Measurements from ENCODE around the gene IDS.
"Not testable (repeated sequence)": the region's sequence is repeated elsewhere in the genome, so short reads cannot be mapped to it uniquely, and the experiment has no call there.

The IDS gene

DNA sequence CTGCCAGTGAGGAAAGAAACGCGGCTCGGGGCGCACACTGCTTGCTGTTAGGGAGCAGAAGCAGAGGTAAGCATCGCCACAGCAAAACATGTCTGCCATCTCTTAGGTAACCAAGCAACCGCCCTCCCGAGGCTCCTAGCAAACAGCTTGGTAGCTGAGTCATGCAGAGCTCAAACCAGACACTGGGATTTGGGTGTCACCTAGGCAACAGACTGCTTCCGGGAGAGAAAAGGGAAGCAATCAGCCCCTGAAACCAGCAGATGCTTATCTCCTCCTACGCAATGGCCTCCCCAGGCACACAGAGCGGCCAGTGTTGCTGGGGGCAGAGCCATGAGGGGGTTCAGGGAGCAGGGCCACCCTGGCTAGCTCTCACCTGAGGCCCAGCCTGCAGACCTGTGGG, 1.7 kb downstream of the IDS start:
- DNase-seq (ENCODE audit: extremely low spot score, insufficient read length, low read depth): not testable (repeated sequence)
- peak; percentile 100 for FAIRE-seq

DNA sequence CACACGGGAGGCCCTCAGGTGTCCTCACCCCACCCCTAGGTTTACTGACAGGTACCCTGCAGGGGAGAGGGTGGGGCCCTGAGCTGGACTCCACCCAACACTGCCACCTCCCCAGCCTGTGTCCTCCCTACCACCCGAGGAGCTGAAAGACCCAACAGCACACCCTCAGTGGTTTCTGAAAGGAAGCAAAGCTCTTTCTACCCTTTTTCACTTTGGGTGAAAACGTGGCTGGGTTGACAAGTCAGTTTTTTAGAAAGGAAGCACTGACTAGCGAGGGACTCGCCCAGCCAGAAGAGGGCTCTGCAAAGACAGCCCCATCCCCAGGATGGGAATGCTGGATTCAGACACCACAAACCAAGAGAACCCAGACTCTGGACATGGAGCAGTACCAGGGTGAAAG, 2.2 kb downstream of the IDS start:
- not testable (repeated sequence) for FAIRE-seq

DNA sequence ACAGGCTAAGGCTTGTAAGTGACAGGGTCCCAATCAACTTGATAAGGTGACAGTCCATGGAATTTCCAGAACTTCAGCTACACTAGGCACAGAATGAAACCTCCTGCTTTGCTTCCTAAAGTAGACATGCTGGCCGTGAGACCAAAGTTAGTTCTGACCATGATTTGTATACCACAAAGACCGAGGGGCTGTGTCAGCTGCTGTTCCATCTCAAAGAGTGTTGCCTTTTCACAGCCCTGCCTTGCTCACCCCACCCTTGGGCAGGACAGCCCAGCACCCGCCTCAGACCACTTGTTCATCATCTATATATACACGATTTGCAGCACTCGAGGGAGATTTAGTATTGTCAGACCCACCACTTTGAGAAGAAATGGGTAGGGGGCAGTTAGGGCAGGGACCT, 5.3 kb downstream of the IDS start:
- FAIRE-seq: no peak

More for the DNA sequence above, 2.2 kb downstream of the IDS start:
- DNase-seq (ENCODE audit: extremely low spot score, insufficient read length, low read depth): not testable (repeated sequence)

DNA sequence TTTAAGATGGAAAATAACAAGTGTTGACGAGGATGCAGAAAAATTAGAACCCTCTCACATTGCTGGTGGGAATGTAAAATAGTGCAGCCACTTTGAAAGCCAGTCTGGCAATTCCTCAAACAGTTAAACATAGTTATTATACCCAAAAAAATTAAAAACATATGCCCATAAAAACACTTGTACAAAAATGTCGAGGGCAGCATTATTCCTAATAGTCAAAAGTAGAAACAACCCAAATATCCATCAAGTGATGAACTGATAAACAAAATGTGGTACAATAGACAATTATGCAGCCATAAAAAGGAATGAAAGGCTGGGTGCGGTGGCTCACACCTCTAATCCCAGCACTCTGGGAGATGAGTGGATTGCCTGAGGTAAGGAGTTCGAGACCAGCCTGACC, 6.3 kb downstream of the IDS start:
- DNase-seq (ENCODE audit: extremely low spot score, insufficient read length, low read depth) (no peak), FAIRE-seq (peak; percentile 21)

More for the DNA sequence above, 5.3 kb downstream of the IDS start:
- no peak for DNase-seq (ENCODE audit: extremely low spot score, insufficient read length, low read depth)

DNA sequence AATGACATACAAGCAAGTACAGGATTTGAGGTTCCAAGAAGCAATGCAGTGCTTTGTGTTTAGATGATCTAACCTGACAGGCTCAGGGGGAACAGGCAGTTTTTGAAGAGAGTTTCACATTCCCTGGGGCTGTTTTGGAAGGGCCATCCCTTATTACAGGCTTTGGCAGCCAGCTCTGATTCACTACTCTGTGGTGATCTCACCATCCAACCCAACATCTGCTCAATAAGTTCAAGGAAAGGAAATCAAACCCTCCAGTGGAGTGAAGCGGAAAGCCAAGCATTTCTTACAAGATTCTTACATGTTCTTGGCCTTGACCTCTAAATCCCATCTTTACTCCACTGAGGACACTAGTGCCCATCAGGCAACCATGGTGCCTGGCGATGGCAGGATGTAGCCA, 7.5 kb downstream of the IDS start:
- FAIRE-seq: no peak
- DNase-seq (ENCODE audit: extremely low spot score, insufficient read length, low read depth): no peak

DNA sequence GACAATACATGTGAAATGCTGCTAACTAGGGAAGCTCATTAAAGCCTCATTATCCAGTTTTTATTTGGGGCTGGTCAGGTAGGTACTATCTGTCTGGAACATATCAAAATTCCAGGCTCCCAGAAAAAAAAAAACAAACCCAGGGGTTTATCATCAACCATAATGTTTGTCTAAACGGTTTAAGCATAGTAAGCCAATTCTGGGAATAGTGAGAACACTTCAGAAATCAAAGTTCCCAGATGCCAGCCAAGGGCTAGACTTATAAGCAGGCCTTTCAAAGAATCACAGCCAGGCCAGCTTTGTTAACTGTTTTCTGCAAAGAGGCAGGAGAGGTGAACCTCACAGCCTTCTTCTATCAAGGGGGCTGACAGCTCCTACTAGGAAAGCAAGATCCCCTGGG, 8.1 kb downstream of the IDS start:
- no peak for FAIRE-seq

DNA sequence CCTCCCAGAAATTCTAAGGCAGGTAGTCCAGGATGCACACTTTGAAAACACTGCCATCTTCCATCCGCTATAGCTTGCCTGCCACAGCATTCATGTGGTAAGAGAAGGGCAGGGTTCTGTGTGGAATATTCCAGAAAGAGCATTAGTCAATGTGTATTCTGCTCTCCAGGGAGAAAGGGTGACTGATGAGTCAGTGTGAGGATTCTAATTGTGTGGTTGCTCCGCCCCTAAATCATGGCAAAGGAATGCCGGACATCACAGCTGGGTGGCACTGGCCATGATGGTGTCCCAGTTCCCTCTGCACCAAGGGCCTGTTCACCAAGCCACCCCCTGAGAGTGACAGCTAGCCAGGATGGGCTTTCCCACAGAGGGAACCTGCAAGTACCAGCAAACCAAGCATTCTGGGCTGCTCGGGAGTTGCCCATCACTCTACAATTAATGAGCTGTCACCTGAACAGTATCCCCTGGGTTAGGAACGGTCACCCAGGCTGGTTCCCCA, 9.5 kb downstream of the IDS start:
- DNase-seq (ENCODE audit: extremely low spot score, insufficient read length, low read depth) (no peak), FAIRE-seq (no peak)

More for the DNA sequence above, 8.1 kb downstream of the IDS start:
- no peak for DNase-seq (ENCODE audit: extremely low spot score, insufficient read length, low read depth)

DNA sequence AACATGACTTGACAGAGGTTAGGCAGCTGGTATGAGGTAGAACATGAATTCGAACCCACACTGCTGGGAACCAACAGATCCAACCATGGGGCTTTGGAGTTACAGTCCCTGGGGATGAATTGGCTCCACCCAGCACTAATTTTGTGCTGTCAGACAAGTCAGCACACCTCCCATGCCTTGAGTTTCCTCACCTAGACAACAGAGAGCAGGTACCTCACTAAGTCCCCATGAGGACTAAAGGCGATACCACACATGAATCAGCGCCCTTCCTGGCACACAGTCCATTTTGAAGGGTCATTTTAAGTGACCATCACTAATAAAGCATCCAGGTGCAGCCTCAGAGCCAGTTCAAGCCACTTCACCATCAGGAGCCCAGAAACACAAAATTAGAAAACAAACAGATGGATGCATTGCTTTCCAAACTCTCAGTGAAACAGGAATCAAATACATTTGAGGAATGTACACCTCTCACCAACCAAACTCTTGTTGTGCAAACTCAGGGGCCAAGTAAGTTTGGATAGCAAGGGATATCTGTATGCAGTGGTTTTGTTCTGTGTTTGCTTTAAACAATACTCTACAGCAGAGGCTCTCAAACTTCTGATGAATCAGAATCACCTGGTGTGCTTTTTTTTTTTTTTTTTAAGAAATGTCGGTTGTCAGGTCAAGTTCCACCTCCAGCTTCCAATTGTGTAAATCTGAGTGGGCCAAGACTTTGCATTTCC, 10.1 kb downstream of the IDS start:
- FAIRE-seq (no peak), DNase-seq (ENCODE audit: extremely low spot score, insufficient read length, low read depth) (no peak)

DNA sequence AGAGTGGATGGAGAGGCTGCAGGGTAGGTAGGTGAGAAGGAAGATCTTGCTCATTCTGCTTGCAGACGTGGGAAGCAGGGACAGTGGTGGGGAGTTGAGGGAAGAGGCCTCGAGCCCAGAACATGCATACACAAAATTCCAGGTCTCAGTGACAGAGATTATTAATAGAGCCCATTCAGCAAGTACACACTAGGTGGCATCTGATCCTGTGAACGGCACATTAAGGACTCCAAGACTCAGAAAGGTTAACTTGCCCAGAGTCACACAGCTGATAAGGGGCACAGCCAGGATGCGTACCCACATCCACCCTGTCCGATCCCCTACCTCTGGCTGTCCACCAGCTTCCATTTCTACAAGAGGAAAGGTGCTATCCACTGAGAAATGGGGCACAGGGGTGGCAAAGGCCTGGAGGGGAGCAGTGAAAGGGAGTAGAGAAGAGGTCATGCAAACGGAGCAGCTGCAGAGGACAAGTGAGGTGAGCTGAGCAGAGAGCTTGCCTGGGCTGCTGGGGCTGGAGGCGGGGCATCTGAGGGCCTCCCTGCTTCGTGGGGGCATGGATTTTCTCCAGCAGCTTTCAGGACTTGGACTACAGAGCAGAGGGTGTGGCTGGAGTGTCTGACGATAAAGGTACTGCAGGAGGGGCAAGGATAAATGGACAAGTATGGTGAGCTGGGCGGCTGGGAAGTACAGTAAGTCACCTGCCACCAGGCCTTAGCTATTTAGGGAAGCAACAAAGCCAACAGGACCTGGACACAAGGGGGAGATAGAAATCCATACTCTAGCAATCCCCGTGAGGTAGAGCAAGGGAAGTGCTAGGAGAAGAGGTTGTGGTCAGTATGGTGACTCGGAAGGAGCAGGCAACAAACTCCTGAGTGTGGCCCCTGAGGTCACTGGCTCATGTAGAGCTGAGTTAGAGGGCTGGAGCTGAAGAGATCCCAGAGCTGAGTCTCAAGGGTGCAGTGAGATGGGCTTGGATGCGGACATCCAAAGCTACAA, 11.2 kb downstream of the IDS start:
- FAIRE-seq (no peak), DNase-seq (ENCODE audit: extremely low spot score, insufficient read length, low read depth) (no peak)

DNA sequence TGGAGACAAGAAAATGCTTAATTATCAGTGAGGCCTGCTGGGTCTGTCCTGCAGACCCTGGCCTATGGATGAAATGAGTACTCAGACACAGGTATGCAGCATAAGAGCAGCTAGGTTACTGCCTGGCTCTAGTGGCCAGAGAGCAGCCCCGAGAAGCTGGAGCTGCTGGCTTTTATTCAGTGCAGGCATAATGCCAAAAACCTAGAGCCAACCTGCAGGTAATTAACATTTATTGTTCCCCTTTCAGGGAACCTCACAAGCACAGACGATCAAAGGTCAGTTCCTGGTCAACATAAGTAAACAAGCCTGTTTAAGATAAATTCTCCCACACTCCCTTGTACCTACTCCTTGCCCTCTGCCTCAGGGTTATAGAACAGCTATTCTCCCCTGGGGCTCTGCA, 13.3 kb downstream of the IDS start:
- FAIRE-seq: no peak

DNA sequence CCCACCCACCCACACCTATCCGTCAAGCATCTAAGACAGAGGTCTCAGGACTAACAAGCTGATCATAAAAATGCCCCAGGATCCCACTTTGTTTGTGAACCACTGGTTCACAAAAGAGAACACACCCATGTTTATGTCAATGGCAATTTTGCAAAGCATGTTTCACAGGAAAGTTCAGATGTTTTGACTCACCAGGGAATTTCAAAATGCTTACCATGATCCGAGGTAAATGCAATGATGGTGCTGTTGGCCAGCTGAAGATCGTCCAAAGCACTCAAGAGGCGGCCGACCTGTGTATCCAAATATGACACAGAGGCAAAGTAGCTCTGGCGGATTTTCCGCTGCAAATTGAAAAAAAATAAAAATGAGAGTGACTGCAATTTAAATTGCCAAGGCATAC, 15.0 kb downstream of the IDS start:
- DNase-seq (ENCODE audit: extremely low spot score, insufficient read length, low read depth): no peak
- FAIRE-seq: no peak

More for the DNA sequence above, 13.3 kb downstream of the IDS start:
- DNase-seq (ENCODE audit: extremely low spot score, insufficient read length, low read depth): no peak

DNA sequence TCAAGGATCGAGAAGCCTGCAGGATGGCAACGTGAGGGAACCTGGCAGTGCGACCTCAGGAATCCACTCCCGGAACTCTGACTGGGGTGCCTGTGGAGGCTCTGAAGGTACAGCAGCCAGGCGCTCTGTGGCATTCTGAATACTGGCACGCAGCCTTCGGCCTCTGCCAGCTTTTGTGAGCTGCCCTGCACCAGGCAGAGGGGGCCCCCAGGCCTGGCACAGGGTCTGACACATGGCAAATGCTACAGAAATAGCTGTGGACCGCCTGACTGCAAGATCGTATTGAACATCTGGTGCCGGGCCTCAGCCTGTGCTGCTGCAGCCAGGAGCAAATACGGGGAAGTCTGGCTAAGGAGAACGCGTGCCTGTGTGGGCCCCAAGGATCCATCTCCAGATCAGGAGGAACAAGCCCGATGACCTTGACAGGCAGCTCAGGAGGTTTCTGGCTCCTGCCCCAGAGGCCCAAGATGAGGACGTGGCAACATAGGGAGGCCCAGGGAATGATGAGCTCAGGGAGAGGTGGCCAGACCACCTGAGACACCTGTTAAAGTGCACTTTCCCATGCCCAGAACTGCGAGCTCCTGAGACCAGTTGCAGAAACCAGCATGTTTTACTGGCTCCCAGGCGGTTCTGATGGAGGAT, 16.6 kb downstream of the IDS start:
- not testable (repeated sequence) for FAIRE-seq

DNA sequence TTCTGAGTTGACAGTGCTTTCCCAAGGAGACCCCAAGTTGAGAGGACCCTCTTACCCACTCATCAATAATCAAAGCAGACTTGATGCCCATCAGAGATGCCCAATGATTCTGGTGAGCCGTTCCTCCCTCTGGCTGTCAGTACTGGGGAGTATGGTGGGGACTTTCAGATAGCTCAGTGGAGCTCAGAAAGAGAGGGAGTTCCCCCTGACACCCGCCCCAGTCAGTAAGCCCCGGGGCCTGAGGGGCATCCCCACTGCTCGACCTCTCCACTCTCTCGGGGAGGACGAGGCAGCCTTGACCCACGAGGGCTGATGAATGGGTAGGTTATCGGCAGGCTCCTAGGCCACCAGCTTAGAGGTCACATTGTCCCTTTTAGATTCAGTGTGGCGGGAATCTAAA, 17.1 kb downstream of the IDS start:
- DNase-seq (ENCODE audit: extremely low spot score, insufficient read length, low read depth): not testable (repeated sequence)
- FAIRE-seq: peak; percentile 56

More for the DNA sequence above, 16.6 kb downstream of the IDS start:
- DNase-seq (ENCODE audit: extremely low spot score, insufficient read length, low read depth): not testable (repeated sequence)

DNA sequence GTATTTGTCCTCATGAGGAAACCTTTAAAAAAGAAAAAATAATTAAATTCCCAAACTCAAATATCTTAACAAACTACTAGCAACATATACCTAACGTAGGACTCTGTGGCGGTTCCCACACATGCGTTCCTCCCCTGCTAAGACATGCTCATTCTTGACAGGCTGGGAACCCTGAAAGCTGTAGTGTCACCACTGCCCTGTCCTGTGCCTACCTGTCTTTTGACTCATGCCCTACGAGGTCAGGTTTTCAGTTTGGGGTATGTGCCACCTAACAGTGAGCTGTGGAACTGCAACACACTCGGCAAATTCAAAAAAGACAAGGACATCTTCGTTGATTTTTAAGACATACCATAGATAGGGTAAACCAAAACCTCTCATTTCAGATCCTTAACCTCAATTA, 17.8 kb downstream of the IDS start:
- DNase-seq (ENCODE audit: extremely low spot score, insufficient read length, low read depth) (no peak), FAIRE-seq (no peak)

DNA sequence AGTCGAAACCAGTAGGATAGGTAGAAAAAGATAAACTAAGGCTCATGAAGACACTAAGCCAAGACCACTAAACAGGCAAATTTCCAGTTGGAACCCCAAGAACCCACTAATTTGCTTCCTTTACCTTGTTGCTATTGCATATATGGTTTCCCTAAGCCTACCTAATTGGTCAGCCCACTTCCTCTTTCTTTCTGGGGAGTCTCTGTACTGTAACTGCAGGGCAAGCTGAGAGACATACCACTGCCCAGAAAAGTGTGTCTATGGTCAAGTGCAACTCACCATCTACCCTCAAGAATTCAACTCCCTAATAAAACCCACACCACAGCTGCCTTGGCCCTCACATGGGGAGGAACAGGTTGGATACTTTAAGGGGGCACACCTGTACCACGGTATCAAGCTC, 28.6 kb downstream of the IDS start:
- DNase-seq (ENCODE audit: extremely low spot score, insufficient read length, low read depth): no peak
- FAIRE-seq: peak; percentile 62

DNA sequence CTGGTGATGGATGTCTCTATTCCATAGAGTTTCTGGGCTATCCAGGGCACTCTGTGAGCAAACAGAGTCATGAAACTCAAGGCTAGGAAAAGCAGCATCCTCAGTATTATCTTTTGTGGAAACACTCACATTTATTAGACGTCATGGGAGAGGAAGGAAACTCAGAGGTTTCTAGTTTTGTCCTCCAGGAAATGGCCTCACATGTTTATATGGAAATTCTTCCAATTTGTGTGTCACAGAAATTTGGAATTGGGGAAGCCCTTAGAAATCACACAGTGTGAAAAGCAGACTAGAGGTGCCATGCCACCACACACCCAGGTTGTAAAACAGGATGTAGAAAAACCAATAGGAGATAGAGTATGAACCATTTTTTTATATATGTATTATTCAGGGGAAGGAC, 31.1 kb downstream of the IDS start:
- no peak for FAIRE-seq
- no peak for DNase-seq (ENCODE audit: extremely low spot score, insufficient read length, low read depth)

DNA sequence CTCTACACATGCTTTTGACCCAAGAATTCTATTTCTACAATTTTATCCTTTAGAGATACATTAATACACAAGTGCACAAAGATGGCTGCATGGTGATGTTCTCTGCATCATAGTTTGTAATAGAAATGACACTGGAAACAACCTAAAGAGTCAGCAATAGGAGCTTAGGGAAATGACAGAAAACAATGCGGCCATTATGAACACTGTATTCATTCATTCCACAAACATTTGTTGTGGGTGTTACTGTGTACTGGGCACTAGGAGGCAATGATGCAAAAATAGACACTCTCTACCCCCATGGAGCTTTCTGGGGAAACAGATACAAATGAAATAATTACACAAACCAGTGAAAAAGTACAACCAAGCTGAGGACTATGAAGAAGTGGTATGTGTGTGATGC, 32.0 kb downstream of the IDS start:
- DNase-seq (ENCODE audit: extremely low spot score, insufficient read length, low read depth) (no peak), FAIRE-seq (no peak)

DNA sequence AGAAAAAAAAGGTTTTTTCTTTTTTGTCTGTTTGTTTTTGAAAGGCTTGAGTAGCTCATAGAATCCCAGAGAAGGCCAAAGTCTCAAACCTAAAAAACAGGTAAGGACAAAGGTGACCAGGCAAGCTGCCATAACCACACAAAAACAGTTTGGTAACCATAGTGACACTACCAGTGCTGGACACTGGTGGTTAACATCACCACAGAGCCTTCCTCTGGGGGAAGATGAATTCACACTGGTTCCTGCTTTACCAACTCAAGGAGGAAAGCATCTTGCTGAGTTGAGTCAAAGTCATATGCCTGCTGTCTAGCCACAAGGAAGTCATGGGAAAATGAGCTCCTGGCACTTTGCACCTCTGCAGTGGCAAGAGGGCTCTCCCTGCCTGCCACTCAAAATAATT, 32.5 kb downstream of the IDS start:
- no peak for FAIRE-seq
- DNase-seq (ENCODE audit: extremely low spot score, insufficient read length, low read depth): no peak

DNA sequence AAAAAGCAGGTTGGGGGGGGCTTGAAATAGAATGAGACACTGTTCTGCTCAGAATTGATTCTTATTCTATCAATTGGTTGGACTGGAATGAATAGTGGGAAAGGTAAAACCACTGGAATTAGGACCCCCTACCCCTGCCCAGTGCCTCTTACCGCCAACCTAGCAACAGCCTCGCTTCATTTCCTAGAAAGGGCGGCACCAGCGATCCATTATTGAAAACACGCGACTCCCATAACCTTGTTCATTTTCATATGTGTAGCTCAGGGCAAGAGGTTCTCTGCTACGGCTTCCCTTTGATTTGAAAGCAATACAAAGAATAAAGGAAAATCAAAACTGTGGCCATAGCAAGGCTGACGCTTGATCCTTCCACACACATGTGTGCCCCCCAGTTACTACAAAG, 33.7 kb downstream of the IDS start:
- no peak for FAIRE-seq
- DNase-seq (ENCODE audit: extremely low spot score, insufficient read length, low read depth): no peak

DNA sequence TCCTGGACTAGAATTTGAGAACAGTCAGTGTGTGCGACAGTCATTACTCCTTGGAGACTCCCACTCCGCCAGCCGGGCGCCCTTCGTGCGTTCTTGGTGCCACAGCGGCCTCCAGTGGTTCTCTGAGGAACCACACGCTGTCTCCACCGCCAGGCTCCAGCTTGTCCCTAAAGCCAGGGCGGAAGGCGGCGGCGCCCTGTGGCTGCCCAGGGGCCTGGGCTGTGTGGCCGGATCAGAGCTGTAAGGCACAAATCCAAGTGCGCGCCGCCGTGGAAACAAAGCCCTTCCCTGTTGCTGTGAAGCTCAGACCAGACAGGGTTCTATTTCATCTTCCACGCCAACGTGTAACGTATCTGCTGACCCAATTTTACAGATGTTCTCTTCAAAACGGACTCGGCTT, 34.2 kb downstream of the IDS start:
- FAIRE-seq: peak; percentile 84
- peak; percentile 42 for DNase-seq (ENCODE audit: extremely low spot score, insufficient read length, low read depth)
